HepG2 (cell line): Measurements from ENCODE around the gene OLFM3. TPM values are rescaled to one million over a fixed set of nuclear protein-coding genes. Genes with fewer than 3 reads are reported as not detected.

Experiments
- ATAC-seq: fragments of 200-7000 bp; cut with Tn5 transposase; 3 replicates; pipeline ENCODE4 v1.9.1; 2020; ENCODE audit warnings: mild to moderate bottlenecking, moderate library complexity
- BruUV-seq: library from RNA; stranded (reverse); fragments of 400-500 nt; replicated peaks from 2 replicates; lab custom pipeline; 2021; lab: Mats Ljungman, UMichigan
- CTCF ChIA-PET: fragments of 300-600 bp; formaldehyde crosslinking; extraction: SDS; loops from one replicate; lab custom pipeline; 2021; ENCODE audit warnings: low total read pairs, inconsistent platforms, low intra/inter-chr PET ratio; lab: Yijun Ruan, JAX
- POLR2A ChIA-PET: fragments of 350-600 bp; sonication (Branson Sonifier 250); formaldehyde crosslinking; loops from one replicate; lab custom pipeline; 2020; ENCODE audit warnings: antibody characterized with exemption, inconsistent platforms; lab: Yijun Ruan, JAX
- DNase-seq: peaks from one replicate; pipeline ENCODE4 v3.0.0-alpha.2; 2015; ENCODE audit warnings: low spot score
- FAIRE-seq: peaks from 3 replicates; lab custom pipeline; 2011; peaks lifted over from hg19 to GRCh38; lab: Jason Lieb, UNC
- H2AFZ ChIP-seq: one replicate; pipeline ENCODE4 v1.6.1; 2011; ENCODE audit warnings: low read length, inconsistent platforms
- H3K27ac ChIP-seq: fragments of 300-600 bp; 3 replicates; pipeline ENCODE4 v1.8.0; 2011; ENCODE audit warnings: mixed run types, mild to moderate bottlenecking, mixed read lengths, low read length, inconsistent platforms; ENCODE audit not compliant: insufficient read depth; ENCODE audit errors: extremely low read length
- H3K27me3 ChIP-seq, 2 experiments: fragments of 200-600 bp in 1 of 2; 2 replicates in 1 of 2; 3 replicates in 1 of 2; pipeline versions ENCODE4 v1.6.0 to v1.8.0; 2011; ENCODE audit warnings: low read length in 2 of 2, mild to moderate bottlenecking in 2 of 2, moderate library complexity in 2 of 2, inconsistent platforms in 1 of 2; ENCODE audit not compliant: insufficient read depth in 2 of 2, control insufficient read depth in 1 of 2
- H3K36me3 ChIP-seq, 2 experiments: fragments of 200-600 bp in 1 of 2; replicated peaks in 1 of 2; 2 replicates in 1 of 2; 3 replicates in 1 of 2; pipeline versions ENCODE4 v1.5.1 to v1.8.0; 2011; ENCODE audit warnings: low read length in 2 of 2, inconsistent platforms in 1 of 2; ENCODE audit not compliant: insufficient read depth in 2 of 2, control insufficient read depth in 1 of 2
- H3K4me1 ChIP-seq: 2 replicates; pipeline ENCODE4 v1.5.1; 2012; ENCODE audit warnings: low read length, inconsistent platforms; ENCODE audit not compliant: insufficient read depth
- H3K4me2 ChIP-seq: 2 replicates; pipeline ENCODE4 v1.6.0; 2011; ENCODE audit warnings: low read depth, low read length, inconsistent platforms
- H3K4me3 ChIP-seq, 3 experiments: fragments of 200-600 bp in 1 of 3; sonication (generic), shearing (Covaris generic) in 1 of 3; replicated peaks in 1 of 3; 2 replicates each; pipeline ENCODE4 v1.5.1; 2011 to 2016; ENCODE audit warnings: low read length in 3 of 3, inconsistent platforms in 2 of 3, low read depth in 2 of 3, mild to moderate bottlenecking in 2 of 3, control low read depth in 1 of 3, mixed read lengths in 1 of 3; ENCODE audit not compliant: insufficient read depth in 1 of 3
- H3K79me2 ChIP-seq: one replicate; pipeline ENCODE4 v1.6.1; 2011; ENCODE audit warnings: low read length, inconsistent platforms; ENCODE audit not compliant: insufficient read depth
- H3K9ac ChIP-seq: 2 replicates; pipeline ENCODE4 v1.6.0; 2011; ENCODE audit warnings: mild to moderate bottlenecking, low read depth, low read length, inconsistent platforms; ENCODE audit not compliant: insufficient read depth
- H3K9me3 ChIP-seq: 2 replicates; pipeline ENCODE4 v1.5.1; 2012; ENCODE audit warnings: mild to moderate bottlenecking, low read length
- H4K20me1 ChIP-seq: 2 replicates; pipeline ENCODE4 v1.6.0; 2011; ENCODE audit warnings: inconsistent platforms, mild to moderate bottlenecking, low read length, moderate library complexity; ENCODE audit not compliant: insufficient read depth
- CAMTA2 ChIP-seq: sonication (generic); formaldehyde crosslinking; IDR thresholded peaks from 2 replicates; pipeline ENCODE4 v1.4.0; 2020; ENCODE audit warnings: mild to moderate bottlenecking, missing genetic modification reagents, borderline replicate concordance
- FOXA1 ChIP-seq, 2 experiments: fragments of 450-650 bp in 1 of 2; sonication (generic) in 1 of 2; formaldehyde crosslinking in 1 of 2; IDR thresholded peaks; 2 replicates each; pipeline versions ENCODE4 v1.4.0 to v1.6.1; 2016 to 2020; ENCODE audit warnings: missing genetic modification reagents in 1 of 2
- HOMEZ ChIP-seq: IDR thresholded peaks from 2 replicates; pipeline ENCODE4 v1.6.1; 2016; ENCODE audit warnings: low read depth
- MAX ChIP-seq: IDR thresholded peaks from 2 replicates; pipeline ENCODE4 v1.6.1; 2012; ENCODE audit warnings: inconsistent platforms
- PBX2 ChIP-seq: IDR thresholded peaks from 2 replicates; pipeline ENCODE4 v1.6.1; 2016; ENCODE audit warnings: control low read depth
- TCF7L2 ChIP-seq: IDR thresholded peaks from 2 replicates; pipeline ENCODE4 v1.6.1; 2011; ENCODE audit warnings: mild to moderate bottlenecking, low read depth, low read length, moderate library complexity
- TEAD3 ChIP-seq: optimal IDR thresholded peaks from 2 replicates; pipeline ENCODE3; 2016; ENCODE audit warnings: borderline replicate concordance
- TOPORS ChIP-seq: sonication (generic); formaldehyde crosslinking; IDR thresholded peaks from 2 replicates; pipeline ENCODE4 v1.8.0; 2023; ENCODE audit warnings: mild to moderate bottlenecking, missing genetic modification reagents
- ZFP36L2 ChIP-seq: sonication (generic); formaldehyde crosslinking; IDR thresholded peaks from 2 replicates; pipeline ENCODE4 v1.4.0; 2020; ENCODE audit warnings: missing genetic modification reagents
- ZNF451 ChIP-seq: sonication (generic); formaldehyde crosslinking; IDR thresholded peaks from 2 replicates; pipeline ENCODE4 v1.5.0; 2020; ENCODE audit warnings: mild to moderate bottlenecking, missing genetic modification reagents
- ZNF460 ChIP-seq: sonication (generic); formaldehyde crosslinking; IDR thresholded peaks from 2 replicates; pipeline ENCODE4 v1.5.1; 2020; ENCODE audit warnings: missing genetic modification reagents, mild to moderate bottlenecking, borderline replicate concordance
- ZNF709 ChIP-seq: sonication (generic); formaldehyde crosslinking; IDR thresholded peaks from 2 replicates; pipeline ENCODE4 v1.5.0; 2020; ENCODE audit warnings: mild to moderate bottlenecking, missing genetic modification reagents
- ZSCAN30 ChIP-seq: sonication (generic); formaldehyde crosslinking; IDR thresholded peaks from 2 replicates; pipeline ENCODE4 v1.5.0; 2020; ENCODE audit warnings: mild to moderate bottlenecking, missing genetic modification reagents
- WGBS: methylation state at CpG from one replicate; pipeline ENCODE4 v1.1.6; 2017; ENCODE audit warnings: low lambda C conversion rate; 5-methylcytosine and 5-hydroxymethylcytosine counted together
- in situ Hi-C: cut with HindIII; loops from 2 replicates; pipeline ENCODE4 v1.10.0; 2017; ENCODE audit warnings: low pct_unique_long_range_greater_than_20kb; ENCODE audit not compliant: extremely low pct_ligation_motif_present
- intact Hi-C: fragments of 100-400 bp; cut with micrococcal nuclease; formaldehyde crosslinking; loops from one replicate; pipeline ENCODE4 v1.10.0; 2022; ENCODE audit not compliant: unreplicated experiment
- polyA plus RNA-seq, 8 experiments: library from polyadenylated mRNA; depleted of rRNA in 3 of 8; stranded (reverse) in 7 of 8; unstranded in 1 of 8; fragments of >200 nt; fragmentation: Illumina TruSeq in 4 of 8; extraction: Trizol in 4 of 8; gene quantifications; 2 replicates each; pipeline versions ENCODE4 v1.2.1 to v1.2.3, GENCODE V29; 2011 to 2016; ENCODE audit warnings: low read depth in 4 of 8, missing spikeins in 1 of 8, mixed read lengths in 1 of 8; ENCODE audit not compliant: insufficient read depth in 1 of 8
- total RNA-seq, 5 experiments: library from RNA; depleted of rRNA; stranded (reverse); fragments of >200 nt; fragmentation: Illumina TruSeq; extraction: Trizol; gene quantifications; 2 replicates each; pipeline ENCODE4 v1.2.3, GENCODE V29; 2016; ENCODE audit warnings: low read depth in 1 of 5

Gene OLFM3
- total and polyA plus RNA-seq, 2 of the 13 experiments (the other 11 are each of a cell fraction or from before 2014, with no cell fraction given) = not detected

- TF ChIP-seq ZNF460 (CRISPR knock-in tag) (no peak), ZFP36L2 (no peak), HOMEZ (CRISPR knock-in tag) (no peak), MAX (no peak), TEAD3 (CRISPR knock-in tag) (no peak), ZSCAN30 (CRISPR knock-in tag) (no peak), CAMTA2 (CRISPR knock-in tag) (no peak), TCF7L2 (no peak)
Measured at GRCh38 chr1:101953623-101954022, 43.1 kb downstream of the OLFM3 start (continued).

- ATAC-seq = no peak
- Histone ChIP-seq H3K4me1 (no peaks in the 10 kb centered on the region), H3K36me3 (no peaks in the 10 kb centered on the region), H3K27me3 (no peaks in the 10 kb centered on the region), H3K9ac (no peak overlapping the region), H2AFZ (no peak overlapping the region), H3K4me3 (no peak overlapping the region), H3K9me3 (0 out of 2 replicates have a peak, but pooled peaks cover 3% of the 10 kb centered on the region), H3K27ac (no peak overlapping the region), H3K79me2 (no peaks in the 10 kb centered on the region), H3K4me2 (no peak overlapping the region), H4K20me1 (no peaks in the 10 kb centered on the region)
- ChIA-PET CTCF (no interaction called here), POLR2A (no interaction called here)
- FAIRE-seq = no peak
- BruUV-seq = no TSS peak
- 5% methylated on average over 1 of the region's 1 CpG for WGBS
- intact Hi-C loops (no loop called here), in situ Hi-C loops (no loop called here)
- TF ChIP-seq PBX2 (CRISPR knock-in tag) = no peak
- TF ChIP-seq TOPORS (CRISPR knock-in tag) = no peak
- no peak for TF ChIP-seq ZNF451 (CRISPR knock-in tag)
- no peak for TF ChIP-seq FOXA1 (IDR thresholded peaks at IDR 0.05)
- TF ChIP-seq FOXA1 (CRISPR knock-in tag; IDR thresholded peaks at IDR 0.05) = no peak
- no peak for TF ChIP-seq ZNF709 (CRISPR knock-in tag)
- DNase-seq = no peak
Measured at GRCh38 chr1:101945884-101946283, 50.8 kb downstream of the OLFM3 start.
